Measurements from ENCODE around the gene CCDC70. TPM values are rescaled to one million over a fixed set of nuclear protein-coding genes. Genes with fewer than 3 reads are reported as not detected.

The CCDC70 gene
- total RNA-seq, 3 donors from 2014 or later (not counting 1 experiment from before 2014, with no cell fraction given), result not detected

DNA sequence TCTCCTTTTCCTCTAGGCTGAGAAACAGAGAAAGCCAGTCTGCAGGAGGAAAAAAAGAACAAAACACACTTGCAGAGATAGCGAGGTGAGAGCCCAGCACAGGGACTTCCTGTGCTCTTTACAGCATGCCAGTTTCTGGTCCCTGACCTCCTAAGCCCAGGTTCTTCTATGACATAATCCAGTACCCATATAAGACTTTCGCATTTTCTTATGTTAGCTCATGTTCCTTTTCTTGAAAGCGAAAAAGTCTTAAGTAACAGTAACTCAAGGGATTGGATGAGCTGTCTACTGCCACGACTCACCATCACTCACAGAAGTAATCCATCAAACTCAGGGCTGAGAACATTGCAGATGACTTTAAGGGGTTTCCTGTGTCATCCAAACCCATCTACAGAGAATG is 17.4 kb downstream of the CCDC70 start:
- ATAC-seq (no peak), DNase-seq (no peak)
- Histone ChIP-seq H3K27ac (ENCODE audit: low read length) (no peak overlapping the region), H3K27me3 (ENCODE audit: control insufficient read depth, insufficient read depth, low read length) (no peaks in the 10 kb centered on the region), H3K36me3 (ENCODE audit: control insufficient read depth, insufficient read depth, low read length) (no peaks in the 10 kb centered on the region), H3K4me1 (ENCODE audit: control insufficient read depth, insufficient read depth, low read length) (no peaks in the 10 kb centered on the region), H3K9me3 (ENCODE audit: control insufficient read depth, insufficient read depth, low read length) (no peaks in the 10 kb centered on the region), H3K4me3 (ENCODE audit: low read length) (no peak overlapping the region)
- 75% methylated on average over 4 of the region's 4 CpGs for WGBS (ENCODE audit: insufficient coverage)
- peaks cover 4 to 8% of the 10 kb centered on the region in 2 donors for H3K27me3 Mint-ChIP-seq (ENCODE audit: low read depth in 2 of 2)
- no peak overlapping the region for H3K27ac Mint-ChIP-seq
- H3K9me3 Mint-ChIP-seq, result peaks cover 0 to 3% of the 10 kb centered on the region in 2 donors
- intact Hi-C loops (cut with micrococcal nuclease), result no loop called here
- no peaks in the 10 kb centered on the region for H3K4me1 Mint-ChIP-seq
- TF ChIP-seq CTCF (IDR thresholded peaks at IDR 0.05), result no peak
- H3K4me3 Mint-ChIP-seq, result no peak overlapping the region
- H3K36me3 Mint-ChIP-seq, result no peaks in the 10 kb centered on the region

- 94% methylated on average over 1 of the region's 1 CpG for WGBS (ENCODE audit: insufficient coverage)
- no peaks in the 10 kb centered on the region for H3K36me3 Mint-ChIP-seq
- intact Hi-C loops (cut with micrococcal nuclease), result no loop called here
Observed at GRCh38 chr13:51881296-51881695, 19.5 kb downstream of the CCDC70 start.

GRCh38 chr13:51882570-51883225 is 20.9 kb downstream of the CCDC70 start:
- DNase-seq, result no peak
- Mint-ChIP-seq H3K9me3 (peaks cover 0 to 3% of the 10 kb centered on the region in 2 donors), H3K4me1 (no peaks in the 10 kb centered on the region), H3K4me3 (no peak overlapping the region), H3K27me3 (ENCODE audit: low read depth in 2 of 2) (peaks cover 5 to 12% of the 10 kb centered on the region in 2 donors), H3K27ac (no peak overlapping the region), H3K36me3 (no peaks in the 10 kb centered on the region)
- Histone ChIP-seq H3K27ac (ENCODE audit: low read length) (no peak overlapping the region), H3K4me3 (ENCODE audit: low read length) (no peak overlapping the region), H3K36me3 (ENCODE audit: control insufficient read depth, insufficient read depth, low read length) (no peaks in the 10 kb centered on the region), H3K27me3 (ENCODE audit: control insufficient read depth, insufficient read depth, low read length) (no peaks in the 10 kb centered on the region), H3K4me1 (ENCODE audit: control insufficient read depth, insufficient read depth, low read length) (no peaks in the 10 kb centered on the region), H3K9me3 (ENCODE audit: control insufficient read depth, insufficient read depth, low read length) (no peaks in the 10 kb centered on the region)
- intact Hi-C loops (cut with micrococcal nuclease), result no loop called here
- WGBS (ENCODE audit: insufficient coverage), result 94% methylated on average over 6 of the region's 6 CpGs
- TF ChIP-seq CTCF (IDR thresholded peaks at IDR 0.05), result no peak
- ATAC-seq, result no peak

More at GRCh38 chr13:51881296-51881695, 19.5 kb downstream of the CCDC70 start:
- Mint-ChIP-seq H3K27ac (no peak overlapping the region), H3K4me1 (no peaks in the 10 kb centered on the region), H3K9me3 (peaks cover 0 to 3% of the 10 kb centered on the region in 2 donors), H3K4me3 (no peak overlapping the region), H3K27me3 (ENCODE audit: low read depth in 2 of 2) (peaks cover 5 to 14% of the 10 kb centered on the region in 2 donors)
- Histone ChIP-seq H3K36me3 (ENCODE audit: control insufficient read depth, insufficient read depth, low read length) (no peaks in the 10 kb centered on the region), H3K27ac (ENCODE audit: low read length) (no peak overlapping the region), H3K4me3 (ENCODE audit: low read length) (no peak overlapping the region), H3K27me3 (ENCODE audit: control insufficient read depth, insufficient read depth, low read length) (no peaks in the 10 kb centered on the region), H3K9me3 (ENCODE audit: control insufficient read depth, insufficient read depth, low read length) (no peaks in the 10 kb centered on the region), H3K4me1 (ENCODE audit: control insufficient read depth, insufficient read depth, low read length) (no peaks in the 10 kb centered on the region)
- DNase-seq, result no peak
- no peak for ATAC-seq
- no peak for TF ChIP-seq CTCF (IDR thresholded peaks at IDR 0.05)

- TF ChIP-seq CTCF (IDR thresholded peaks at IDR 0.05), result no peak
- Mint-ChIP-seq H3K4me3 (no peak overlapping the region), H3K27ac (no peak overlapping the region), H3K27me3 (ENCODE audit: low read depth in 2 of 2) (peaks cover 5 to 12% of the 10 kb centered on the region in 2 donors), H3K9me3 (peaks cover 0 to 3% of the 10 kb centered on the region in 2 donors), H3K36me3 (no peaks in the 10 kb centered on the region), H3K4me1 (no peaks in the 10 kb centered on the region)
- Histone ChIP-seq H3K27me3 (ENCODE audit: control insufficient read depth, insufficient read depth, low read length) (no peaks in the 10 kb centered on the region), H3K27ac (ENCODE audit: low read length) (no peak overlapping the region), H3K4me1 (ENCODE audit: control insufficient read depth, insufficient read depth, low read length) (no peaks in the 10 kb centered on the region), H3K9me3 (ENCODE audit: control insufficient read depth, insufficient read depth, low read length) (no peaks in the 10 kb centered on the region), H3K4me3 (ENCODE audit: low read length) (no peak overlapping the region), H3K36me3 (ENCODE audit: control insufficient read depth, insufficient read depth, low read length) (no peaks in the 10 kb centered on the region)
- ATAC-seq, result no peak
- DNase-seq, result no peak
- intact Hi-C loops (cut with micrococcal nuclease), result no loop called here
- 73% methylated on average over 5 of the region's 5 CpGs for WGBS (ENCODE audit: insufficient coverage)
Observed at GRCh38 chr13:51883226-51883600, 21.4 kb downstream of the CCDC70 start.

Measured in natural killer cell (primary cell).